ENCODE results near the gene DCLK2. TPM values are rescaled to one million over a fixed set of nuclear protein-coding genes. Genes with fewer than 3 reads are reported as not detected.

The DCLK2 gene
- total and polyA plus RNA-seq, 2 of the 8 experiments (the other 6 are each of a cell fraction or from before 2014, with no cell fraction given), result 0.32 to 0.37 TPM

DNA sequence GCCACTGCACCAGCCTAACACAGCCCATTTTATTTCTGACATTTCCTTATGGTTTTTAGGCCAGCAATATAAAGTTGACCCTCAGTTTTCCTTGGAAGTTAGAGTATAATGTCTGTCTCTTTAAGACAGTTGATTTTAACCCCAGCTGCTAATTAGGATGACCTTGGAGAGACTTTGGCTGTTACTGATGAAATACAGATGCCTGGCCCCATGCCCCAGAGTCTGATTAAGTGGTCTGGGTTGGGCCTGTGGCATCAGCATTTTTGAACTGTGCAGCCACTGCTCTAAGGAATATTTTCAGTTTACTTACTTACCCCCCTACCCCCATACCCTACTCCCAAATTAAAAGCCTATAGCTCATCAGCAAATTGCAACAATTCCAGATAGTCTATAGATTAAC, 85.8 kb downstream of the DCLK2 start:
- no peak overlapping the region for H3K56ac ChIP-seq (replicated peaks; ENCODE audit: insufficient read length, low read depth, low read length)
- POLR2A ChIA-PET (ENCODE audit: partially characterized antibody), result no interaction called here
- no peak overlapping the region for H3K18ac ChIP-seq (ENCODE audit: extremely low read depth, low read length)
- CTCF ChIA-PET (ENCODE audit: partially characterized antibody), result interaction anchor here (1.2 to 2.0 kb wide), 3 partner anchors 16 to 79 kb away, joined by 3 to 6 read pairs (median 4); no protein-coding TSS in a partner anchor
- no peaks in the 10 kb centered on the region for H3K36me3 ChIP-seq (ENCODE audit: control insufficient read depth in 2 of 4, insufficient read depth in 4 of 4, low read length in 3 of 4)
- H3K79me1 ChIP-seq (ENCODE audit: low read depth, low read length), result no peaks in the 10 kb centered on the region
- H2AK5ac ChIP-seq (ENCODE audit: low read depth, low read length), result no peak overlapping the region
- no peak overlapping the region for H4K8ac ChIP-seq (ENCODE audit: extremely low read depth, insufficient read depth, low read length)
- H2BK15ac ChIP-seq (ENCODE audit: low read length), result no peak overlapping the region
- H3K14ac ChIP-seq (ENCODE audit: insufficient read length), result no peak overlapping the region
- FAIRE-seq (no peak), DNase-seq (ENCODE audit: low read depth in 1 of 2, low spot score in 2 of 2) (no peak)
- H2BK20ac ChIP-seq (ENCODE audit: low read length), result no peak overlapping the region
- H4K20me1 ChIP-seq (replicated peaks in 1 of 2; ENCODE audit: control insufficient read depth in 1 of 2, insufficient read depth in 2 of 2, low read length in 2 of 2), result no peaks in the 10 kb centered on the region
- no peak overlapping the region for H3K4me2 ChIP-seq (ENCODE audit: insufficient read depth in 1 of 2, low read depth in 2 of 2, low read length in 2 of 2)
- H3K9ac ChIP-seq (replicated peaks in 1 of 4; ENCODE audit: extremely low read depth in 1 of 4, low read depth in 3 of 4, low read length in 3 of 4), result no peak overlapping the region
- no peak overlapping the region for H3K23ac ChIP-seq (ENCODE audit: insufficient read length)
- H2BK5ac ChIP-seq (ENCODE audit: low read depth, low read length), result no peak overlapping the region
- no peak overlapping the region for H2AFZ ChIP-seq (ENCODE audit: low read length)
- no peaks in the 10 kb centered on the region for H3K79me2 ChIP-seq (ENCODE audit: control insufficient read depth in 1 of 2, insufficient read depth in 2 of 2, low read length in 2 of 2)
- H3K9me3 ChIP-seq (ENCODE audit: insufficient read depth in 2 of 2, low read depth in 1 of 2, low read length in 1 of 2), result no peaks in the 10 kb centered on the region
- H2BK12ac ChIP-seq (ENCODE audit: low read depth, low read length), result no peak overlapping the region
- H2BK120ac ChIP-seq (replicated peaks; ENCODE audit: low read depth, low read length), result no peak overlapping the region
- H3K27me3 ChIP-seq (replicated peaks in 1 of 4; ENCODE audit: control insufficient read depth in 3 of 4, extremely low read depth in 1 of 4, insufficient read depth in 3 of 4, low read length in 3 of 4), result no peaks in the 10 kb centered on the region
- TF ChIP-seq, protein P1, sequence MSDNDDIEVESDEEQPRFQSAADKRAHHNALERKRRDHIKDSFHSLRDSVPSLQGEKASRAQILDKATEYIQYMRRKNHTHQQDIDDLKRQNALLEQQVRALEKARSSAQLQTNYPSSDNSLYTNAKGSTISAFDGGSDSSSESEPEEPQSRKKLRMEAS (IDR thresholded peaks at IDR 0.05), result no peak
- H4K91ac ChIP-seq (replicated peaks; ENCODE audit: insufficient read length, low read length), result no peak overlapping the region
- no peaks in the 10 kb centered on the region for H3K23me2 ChIP-seq (ENCODE audit: low read depth, low read length)
- H3K4me1 ChIP-seq (replicated peaks in 1 of 4; ENCODE audit: control insufficient read depth in 3 of 4, insufficient read depth in 4 of 4, low read length in 3 of 4), result no peaks in the 10 kb centered on the region
- H4K5ac ChIP-seq (ENCODE audit: insufficient read length, low read depth, low read length), result no peak overlapping the region
- no peak overlapping the region for H3K27ac ChIP-seq (ENCODE audit: low read depth, low read length)
- no peak overlapping the region for H3K4ac ChIP-seq (replicated peaks; ENCODE audit: insufficient read length, low read depth, low read length)
- H3K4me3 ChIP-seq (ENCODE audit: extremely low read depth in 1 of 4, insufficient read depth in 2 of 4, low read depth in 3 of 4, low read length in 4 of 4), result no peak overlapping the region
